C1 segment of cervical spinal cord (tissue), 14 donors: ENCODE results near the gene C1QL3.

ENCODE experiments used
- DNase-seq, 14 donors: peaks; one replicate each; lab custom pipeline; 2025; lab: John Stamatoyannopoulos, UW

The C1QL3 gene

DNA sequence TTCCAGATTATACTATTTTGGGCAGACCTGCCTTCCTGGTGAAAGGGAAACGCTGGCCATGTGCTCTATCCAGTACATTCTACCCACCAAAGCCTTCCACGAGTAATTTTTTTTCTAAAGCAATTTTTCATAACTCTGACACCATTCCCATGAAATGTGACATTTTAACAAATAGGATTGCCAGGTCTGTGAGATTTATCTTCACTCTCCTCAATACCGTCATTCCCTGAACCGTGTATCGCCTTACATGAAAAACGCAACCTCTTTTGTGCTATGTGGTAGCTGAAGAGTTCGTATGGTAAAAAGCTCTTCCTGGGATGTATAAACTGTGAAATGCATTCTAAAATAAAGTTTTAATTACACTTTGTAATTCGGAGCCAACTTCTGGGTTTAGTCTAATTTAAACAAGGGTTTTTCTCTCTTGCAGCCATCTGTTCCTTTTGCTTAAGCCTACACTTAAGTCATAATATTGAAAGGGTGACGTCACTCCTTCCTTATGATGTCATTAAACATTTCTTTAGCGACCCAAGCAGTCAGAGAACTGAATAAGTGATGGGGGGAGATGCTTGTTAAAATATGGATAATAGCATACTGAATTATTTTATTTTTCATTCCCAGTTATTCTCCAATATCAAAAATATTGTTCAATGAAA lies 27.7 kb downstream of the C1QL3 start:
- DNase-seq: no peak

DNA sequence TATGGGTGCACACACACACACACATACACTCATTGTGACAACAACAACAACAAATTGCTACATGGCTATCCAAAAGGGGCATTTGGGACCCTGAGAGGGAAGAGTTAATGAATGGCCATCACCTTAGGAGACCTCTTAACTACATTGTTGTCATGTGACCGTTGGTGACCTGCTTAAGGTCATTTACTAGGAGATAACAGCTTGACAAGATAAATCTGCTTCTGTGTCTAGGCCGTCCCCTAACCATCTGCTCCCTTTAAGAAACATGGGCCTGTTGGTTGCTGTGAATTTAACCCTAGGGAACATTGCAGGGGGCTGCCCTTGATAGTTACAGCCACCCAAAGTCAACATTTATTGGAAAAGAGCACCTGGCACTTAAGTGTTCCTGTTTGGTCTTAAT lies 29.7 kb downstream of the C1QL3 start:
- no peak for DNase-seq

DNA sequence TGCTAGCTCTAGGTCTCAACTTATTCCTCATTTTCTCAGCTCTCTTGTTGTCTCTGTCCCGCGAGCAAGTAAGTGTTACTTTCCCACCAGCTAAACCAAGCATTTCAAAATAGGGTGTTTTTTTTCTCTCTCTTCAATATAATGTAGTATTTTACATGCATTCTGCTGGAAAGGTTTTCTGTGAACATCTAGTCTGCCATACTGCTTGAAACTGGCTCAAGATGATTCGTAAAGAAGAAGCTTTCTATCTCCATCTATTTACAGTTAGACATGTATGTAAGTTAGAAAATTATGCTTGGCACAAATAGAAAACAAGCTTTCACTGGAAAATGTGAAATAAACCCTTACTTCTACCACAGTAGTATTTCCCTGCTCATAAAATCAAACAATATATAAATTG lies 31.2 kb downstream of the C1QL3 start:
- DNase-seq: no peak

DNA sequence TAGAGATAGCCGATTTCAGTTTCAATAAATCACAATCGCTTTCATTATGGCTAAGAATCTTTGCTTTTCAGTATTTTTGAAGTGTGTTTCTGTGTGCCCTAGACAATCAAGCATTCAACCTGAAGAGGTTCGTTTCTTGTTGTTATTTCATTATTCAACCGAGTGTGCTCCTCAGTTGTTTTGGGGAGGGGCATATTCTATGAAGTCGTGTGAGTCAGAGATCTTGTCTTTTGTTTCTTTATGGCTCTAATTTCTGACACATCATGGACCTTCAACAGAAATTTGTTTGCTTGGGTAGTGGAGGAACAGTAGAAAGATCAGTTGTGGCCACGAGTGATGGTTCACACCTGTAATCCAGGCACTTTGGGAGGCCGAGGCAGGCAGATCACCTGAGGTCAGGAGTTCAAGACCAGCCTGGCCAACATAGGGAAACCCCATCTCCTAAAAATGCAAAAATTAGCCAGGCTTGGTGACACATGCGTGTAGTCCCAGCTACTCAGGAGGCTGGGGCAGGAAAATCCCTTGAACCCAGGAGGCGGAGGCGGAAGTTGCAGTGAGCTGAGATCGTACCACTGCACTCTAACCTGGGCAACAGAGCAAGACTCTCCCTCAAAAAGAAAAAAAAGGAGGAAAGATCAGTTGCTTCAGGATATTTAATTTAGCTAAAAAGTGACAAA lies 38.3 kb downstream of the C1QL3 start:
- DNase-seq: no peak

DNA sequence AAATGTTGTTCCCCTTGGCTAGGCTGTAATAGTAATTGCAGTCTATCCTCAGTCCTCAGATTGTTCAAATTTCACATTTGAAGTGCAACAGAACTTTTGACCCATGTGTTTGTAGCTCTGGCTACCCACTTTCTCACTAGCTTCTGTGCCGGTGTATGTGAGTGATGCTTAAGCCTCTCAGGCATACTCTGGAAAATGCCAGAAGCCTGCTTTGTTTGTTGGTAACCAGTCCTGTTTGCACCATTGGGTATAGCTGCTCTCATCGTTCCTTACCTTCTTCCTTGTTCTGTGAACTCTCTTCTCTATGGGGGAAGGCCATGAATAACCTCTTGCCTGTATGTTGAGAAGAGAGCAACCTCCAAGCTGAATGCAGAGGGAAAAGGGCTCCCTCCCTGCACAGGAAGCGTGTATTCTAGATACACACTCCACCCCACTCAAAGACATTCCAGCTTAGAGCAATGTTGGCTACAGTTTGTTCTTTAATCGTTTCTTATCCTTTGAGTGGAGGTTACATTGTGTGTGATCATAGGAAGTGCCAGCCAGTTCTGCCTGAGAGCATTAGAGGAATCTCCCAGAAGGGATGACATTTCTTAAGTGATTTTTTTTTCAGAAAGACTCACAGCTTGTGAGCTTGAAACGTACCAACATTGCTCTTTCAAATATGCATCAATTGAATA lies 40.5 kb downstream of the C1QL3 start:
- no peak for DNase-seq

DNA sequence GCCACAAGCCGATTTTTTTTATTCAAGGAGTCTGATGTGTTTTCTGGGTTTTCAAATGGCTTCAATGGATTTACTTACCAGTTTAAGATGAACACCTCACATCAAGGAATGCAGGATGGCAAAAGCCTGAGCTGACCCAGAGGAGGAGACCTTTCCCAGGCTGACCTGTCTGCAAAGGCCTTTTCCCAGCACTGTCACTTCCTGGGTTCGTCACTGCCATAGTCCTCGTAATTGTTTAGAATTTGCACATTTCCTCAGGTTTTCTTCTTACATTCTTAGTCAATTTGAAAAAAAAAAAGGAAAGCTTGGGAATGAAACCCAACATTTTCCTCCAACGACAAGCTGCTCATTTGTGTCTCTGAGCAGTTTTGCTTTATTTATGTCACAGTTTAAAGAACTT lies 42.9 kb downstream of the C1QL3 start:
- no peak for DNase-seq

DNA sequence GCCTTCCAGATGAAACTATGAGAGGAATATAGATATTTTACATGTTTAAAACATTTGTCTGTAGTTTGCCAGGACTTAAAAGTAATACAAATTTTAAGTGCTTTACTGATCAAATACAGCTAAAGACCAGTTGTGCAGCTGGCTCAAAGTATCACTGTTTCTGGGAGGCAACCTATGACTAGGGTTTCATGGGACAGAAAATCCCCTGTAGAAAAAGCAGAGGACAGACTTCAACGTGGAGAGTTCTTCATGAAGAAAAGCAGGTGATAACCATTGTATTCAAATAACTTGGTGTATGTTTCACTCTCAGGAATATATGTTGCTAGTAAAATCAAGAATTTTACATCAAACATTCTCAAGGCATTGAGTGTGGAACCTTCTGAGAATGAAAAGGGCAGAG lies 43.9 kb downstream of the C1QL3 start:
- no peak for DNase-seq

DNA sequence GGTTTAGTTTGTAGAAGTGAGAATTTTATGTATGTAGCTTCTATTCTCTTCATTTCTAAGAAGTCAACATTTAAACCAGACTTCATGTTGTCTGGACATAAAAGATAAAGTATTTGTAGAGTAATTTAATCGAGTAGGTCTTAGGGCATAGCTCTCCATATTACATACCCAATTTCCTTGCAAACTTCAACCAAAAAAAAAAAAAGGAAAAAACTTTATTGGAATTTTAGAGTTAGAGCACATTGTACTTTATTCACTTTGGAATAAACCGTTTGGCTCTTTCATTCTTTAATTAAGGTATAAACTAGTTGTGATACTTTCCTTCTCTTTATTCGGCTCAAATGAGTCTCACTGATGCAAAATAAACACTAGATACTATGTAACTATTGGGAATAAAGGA lies 48.9 kb downstream of the C1QL3 start:
- DNase-seq: no peak

DNA sequence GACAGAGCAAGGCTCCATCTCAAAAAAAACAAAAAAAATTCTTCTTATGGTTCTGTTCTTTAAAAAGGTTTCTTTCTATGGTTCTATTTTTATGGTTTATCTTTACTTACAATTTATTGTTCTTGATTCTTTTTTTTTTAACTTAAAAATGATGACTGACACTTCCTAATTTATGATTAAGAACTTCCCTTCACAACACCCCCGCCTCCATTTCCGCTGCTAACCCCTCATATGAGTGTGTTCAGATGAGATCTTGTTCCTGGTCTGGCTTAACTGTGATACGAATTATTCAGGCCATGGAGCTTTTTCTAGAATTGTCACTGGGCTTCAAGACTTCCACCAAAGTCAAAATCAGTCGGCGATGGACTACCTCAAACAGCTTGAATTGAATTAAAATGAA lies 50.9 kb downstream of the C1QL3 start:
- no peak for DNase-seq

DNA sequence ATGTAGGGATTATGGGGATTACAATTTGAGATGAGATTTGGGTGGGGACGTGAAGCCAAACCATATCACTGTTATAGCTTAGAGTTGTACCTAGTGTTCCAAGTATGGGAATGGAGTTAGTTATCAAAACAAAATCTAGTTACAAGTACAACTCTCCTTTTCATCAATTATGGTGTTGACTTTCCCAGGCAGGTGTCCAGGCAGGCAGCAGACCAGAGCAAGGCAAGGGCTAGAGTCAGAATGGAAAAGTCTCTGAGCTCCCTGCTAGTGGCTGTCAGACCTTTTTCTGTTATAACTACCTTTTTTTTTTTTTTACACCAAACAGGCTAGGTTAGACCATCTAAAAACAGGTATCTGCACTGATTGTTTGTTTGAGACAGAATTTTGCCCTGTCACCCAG lies 55.7 kb downstream of the C1QL3 start:
- DNase-seq: no peak
